Gastrocnemius medialis (tissue), 4 donors: ENCODE data around the gene RHPN2. TPM values are rescaled to one million over a fixed set of nuclear protein-coding genes. Genes with fewer than 3 reads are reported as not detected.

Experiments used
- ATAC-seq, 2 donors: fragments of 150-250 bp; one replicate each; pipeline ENCODE4 v1.9.1; 2016
- DNase-seq, 2 donors: peaks; one replicate each; pipeline ENCODE4 v3.0.0-alpha.2; 2019
- H3K27ac ChIP-seq, 4 donors: fragments of 200-600 bp; sonication (generic); 1 replicate in 1 of 4; 2 replicates in 3 of 4; pipeline ENCODE4 v1.5.1; 2016 to 2018; ENCODE audit warnings: mild to moderate bottlenecking in 2 of 4, moderate library complexity in 1 of 4
- H3K27me3 ChIP-seq, 3 donors: fragments of 200-600 bp; sonication (generic) in 2 of 3; 1 replicate in 1 of 3; 2 replicates in 2 of 3; pipeline versions ENCODE4 v1.5.1 to v1.6.0; 2016 to 2019; ENCODE audit warnings: mild to moderate bottlenecking in 1 of 3, moderate library complexity in 1 of 3
- H3K36me3 ChIP-seq, 2 donors: fragments of 200-600 bp; sonication (generic) in 1 of 2; one replicate each; pipeline ENCODE4 v1.5.1; 2017 to 2018
- H3K4me1 ChIP-seq, 2 donors: fragments of 200-600 bp; sonication (generic) in 1 of 2; one replicate each; pipeline ENCODE4 v1.5.1; 2016 to 2017; ENCODE audit warnings: mild to moderate bottlenecking in 2 of 2
- H3K4me3 ChIP-seq, 4 donors: fragments of 200-600 bp; sonication (generic) in 3 of 4; 1 replicate in 1 of 4; 2 replicates in 3 of 4; pipeline ENCODE4 v1.5.1; 2016 to 2019; ENCODE audit warnings: mild to moderate bottlenecking in 2 of 4
- H3K9me3 ChIP-seq, 3 donors: fragments of 200-600 bp; sonication (generic) in 2 of 3; 1 replicate in 1 of 3; 2 replicates in 2 of 3; pipeline ENCODE4 v1.5.1; 2016 to 2019
- POLR2A ChIP-seq, 2 donors: fragments of 450-650 bp; IDR thresholded peaks; one replicate each; pipeline ENCODE4 v1.6.1; 2017; ENCODE audit warnings: antibody characterized with exemption in 2 of 2, mild to moderate bottlenecking in 2 of 2, moderate library complexity in 2 of 2
- in situ Hi-C, 4 donors: fragments of 200-750 bp; cut with MboI; loops; one replicate each; pipeline versions ENCODE4 v1.15.0 to v1.8.0; 2017; ENCODE audit warnings: low sequenced_read_pairs in 4 of 4
- intact Hi-C: fragments of 100-400 bp; cut with DNase I; formaldehyde crosslinking; loops from one replicate; pipeline ENCODE4 v1.15.1; 2023; ENCODE audit warnings: low total_unique reads
- total RNA-seq, 4 donors: library from RNA; depleted of rRNA; stranded (reverse); fragments of >200 nt; gene quantifications; one replicate each; pipeline versions ENCODE4 v1.1.0 to v1.2.3, GENCODE V29; 2016
- TF ChIP-seq, protein P1 (sequence below), 5 experiments: fragments of 450-650 bp in 3 of 5; fragments of 200-600 bp in 2 of 5; sonication (generic) in 2 of 5; IDR thresholded peaks in 4 of 5; conservative IDR thresholded peaks in 1 of 5; 1 replicate in 4 of 5; 2 replicates in 1 of 5; pipeline ENCODE4 v1.5.1; 2016 to 2019; ENCODE audit warnings: antibody characterized with exemption in 5 of 5, mild to moderate bottlenecking in 3 of 5, moderate library complexity in 3 of 5

Gene RHPN2
- total RNA-seq, 4 donors from 2014 or later: 0.39 to 0.71 (median 0.70) TPM; not detected in 1

GRCh38 chr19:33089010-33089409 lies 24.3 kb upstream of the RHPN2 start:
- Histone ChIP-seq H3K4me1 (peaks cover 8 to 16% of the 10 kb centered on the region in 2 donors), H3K9me3 (no peaks in the 10 kb centered on the region), H3K4me3 (no peak overlapping the region), H3K27ac (no peak overlapping the region), H3K27me3 (no peaks in the 10 kb centered on the region), H3K36me3 (peaks cover 0 to 56% of the 10 kb centered on the region in 2 donors)
- intact Hi-C loops: no loop called here
- in situ Hi-C loops: no loop called here
- ATAC-seq (no peak), DNase-seq (no peak)
- TF ChIP-seq POLR2A (IDR thresholded peaks at IDR 0.05): no peak

DNA sequence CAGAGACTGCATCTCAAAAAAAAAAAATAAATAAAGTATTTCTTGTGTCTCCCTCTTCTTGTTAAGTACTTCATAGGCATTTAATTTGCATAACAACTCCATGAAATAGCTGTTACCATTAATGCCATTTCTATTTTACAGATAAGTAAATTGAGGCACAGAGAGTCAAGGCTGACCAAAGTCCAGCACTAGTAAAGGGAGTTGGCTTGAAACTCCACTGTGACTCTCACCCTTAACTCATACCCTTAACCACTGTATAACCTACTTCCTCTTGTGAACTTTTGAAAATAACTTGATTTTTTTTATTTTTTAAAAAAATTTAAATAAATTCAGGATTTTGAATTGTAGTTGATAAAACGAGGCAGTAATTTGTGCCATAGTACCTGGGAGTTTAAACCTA lies 22.3 kb upstream of the RHPN2 start:
- intact Hi-C loops (no loop called here), in situ Hi-C loops (no loop called here)
- DNase-seq: no peak
- Histone ChIP-seq H3K9me3 (no peaks in the 10 kb centered on the region), H3K4me3 (no peak overlapping the region), H3K4me1 (peaks cover 12 to 14% of the 10 kb centered on the region in 2 donors), H3K27ac (no peak overlapping the region), H3K27me3 (no peaks in the 10 kb centered on the region), H3K36me3 (peaks cover 0 to 38% of the 10 kb centered on the region in 2 donors)
- no peak for TF ChIP-seq POLR2A (IDR thresholded peaks at IDR 0.05)
- TF ChIP-seq, protein P1, sequence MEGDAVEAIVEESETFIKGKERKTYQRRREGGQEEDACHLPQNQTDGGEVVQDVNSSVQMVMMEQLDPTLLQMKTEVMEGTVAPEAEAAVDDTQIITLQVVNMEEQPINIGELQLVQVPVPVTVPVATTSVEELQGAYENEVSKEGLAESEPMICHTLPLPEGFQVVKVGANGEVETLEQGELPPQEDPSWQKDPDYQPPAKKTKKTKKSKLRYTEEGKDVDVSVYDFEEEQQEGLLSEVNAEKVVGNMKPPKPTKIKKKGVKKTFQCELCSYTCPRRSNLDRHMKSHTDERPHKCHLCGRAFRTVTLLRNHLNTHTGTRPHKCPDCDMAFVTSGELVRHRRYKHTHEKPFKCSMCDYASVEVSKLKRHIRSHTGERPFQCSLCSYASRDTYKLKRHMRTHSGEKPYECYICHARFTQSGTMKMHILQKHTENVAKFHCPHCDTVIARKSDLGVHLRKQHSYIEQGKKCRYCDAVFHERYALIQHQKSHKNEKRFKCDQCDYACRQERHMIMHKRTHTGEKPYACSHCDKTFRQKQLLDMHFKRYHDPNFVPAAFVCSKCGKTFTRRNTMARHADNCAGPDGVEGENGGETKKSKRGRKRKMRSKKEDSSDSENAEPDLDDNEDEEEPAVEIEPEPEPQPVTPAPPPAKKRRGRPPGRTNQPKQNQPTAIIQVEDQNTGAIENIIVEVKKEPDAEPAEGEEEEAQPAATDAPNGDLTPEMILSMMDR (IDR thresholded peaks at IDR 0.05 in 4 of 5, conservative IDR thresholded peaks at IDR 0.05 in 1 of 5): no peak
- ATAC-seq: no peak

- no peak for TF ChIP-seq POLR2A (IDR thresholded peaks at IDR 0.05)
- TF ChIP-seq, protein P1 (IDR thresholded peaks at IDR 0.05 in 4 of 5, conservative IDR thresholded peaks at IDR 0.05 in 1 of 5): no peak
- intact Hi-C loops (no loop called here), in situ Hi-C loops (no loop called here)
- DNase-seq (no peak), ATAC-seq (no peak)
- Histone ChIP-seq H3K9me3 (no peaks in the 10 kb centered on the region), H3K27me3 (no peaks in the 10 kb centered on the region), H3K4me1 (peaks cover 15 to 16% of the 10 kb centered on the region in 2 donors), H3K27ac (no peak overlapping the region), H3K4me3 (no peak overlapping the region), H3K36me3 (peaks cover 0 to 28% of the 10 kb centered on the region in 2 donors)
Observed at GRCh38 chr19:33085570-33086128, 21.0 kb upstream of the RHPN2 start.

DNA sequence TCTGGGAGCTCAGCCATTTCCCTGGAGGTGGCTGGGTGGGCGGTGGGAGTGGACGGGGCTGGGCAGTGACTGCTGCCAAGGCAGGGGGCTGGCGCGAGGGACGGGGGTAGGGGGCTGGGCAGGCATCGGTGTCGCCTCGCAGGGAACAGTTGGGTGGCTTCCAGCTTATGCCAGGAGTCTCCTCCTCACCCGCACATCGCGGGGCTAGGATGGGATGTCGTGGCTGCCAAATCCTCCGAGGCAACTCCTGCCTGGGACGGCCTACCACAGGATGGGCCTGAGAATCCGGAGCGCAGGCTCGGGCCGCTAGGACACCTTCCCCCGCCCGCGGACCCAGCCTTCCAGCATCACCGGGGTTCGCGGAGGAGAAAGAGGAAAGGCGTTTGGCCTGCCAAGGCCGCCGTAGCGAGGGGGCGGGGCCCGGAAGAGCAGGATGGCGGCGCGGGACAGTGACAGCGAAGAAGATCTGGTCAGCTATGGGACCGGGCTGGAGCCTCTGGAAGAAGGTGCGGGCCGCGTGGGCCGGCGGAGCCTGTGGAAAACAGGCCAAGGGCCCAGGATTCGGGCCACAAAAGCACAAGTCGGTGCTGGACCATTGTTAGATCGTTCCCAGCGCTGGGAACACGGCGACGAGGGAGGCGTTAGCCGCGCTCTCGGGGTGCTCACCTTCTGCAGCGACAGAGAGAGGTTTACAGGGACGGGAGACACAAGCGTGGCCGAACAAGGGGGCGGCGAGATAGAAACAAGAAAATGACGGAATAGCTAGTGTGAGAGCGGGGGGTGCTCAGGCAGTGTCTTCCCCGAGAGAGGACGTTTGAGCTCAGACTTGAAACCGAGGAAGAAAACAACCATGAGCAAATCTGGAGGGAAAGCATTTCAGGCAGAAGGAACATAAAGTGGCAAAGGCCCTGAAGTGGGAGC lies 16.3 kb upstream of the RHPN2 start, which contains the start of gene GPATCH1:
Gene GPATCH1, plus strand, starts transcription at position 421 of the 921 bp plus-strand sequence. Its CDS starts 13 bp downstream, at position 434.
- DNase-seq: peak; percentile 68 to 78

More for the DNA sequence above, 16.3 kb upstream of the RHPN2 start, which contains the start of gene GPATCH1:
- no peaks in the 10 kb centered on the region for H3K9me3 ChIP-seq
- H3K4me3 ChIP-seq: peak within 1 kb of the TSS; percentile 82 to 97 (median 96)
- H3K4me1 ChIP-seq: peaks cover 15 to 16% of the 10 kb centered on the region in 2 donors
- peak; percentile 88 to 96 for ATAC-seq
- in situ Hi-C loops: no loop called here
- peak in 1 of 2 donors; percentile 33 for TF ChIP-seq POLR2A (IDR thresholded peaks at IDR 0.05)
- TF ChIP-seq, protein P1 (IDR thresholded peaks at IDR 0.05 in 4 of 5, conservative IDR thresholded peaks at IDR 0.05 in 1 of 5): no peak
- intact Hi-C loops: loop anchor here (1.0 to 5.0 kb wide), 2 partner anchors 95 to 109 kb away; partner anchors contain the start of genes CEP89 and FAAP24
- H3K27ac ChIP-seq: peak within 1 kb of the TSS; percentile 82 to 90 (median 86)
- H3K27me3 ChIP-seq: no peaks in the 10 kb centered on the region
- H3K36me3 ChIP-seq: no peaks in the 10 kb centered on the region
